Activated CD4-positive, alpha-beta memory T cell treated with anti-CD3 and anti-CD28 coated beads for 36 hours (primary cell): ENCODE results near the gene FMO1. TPM values are rescaled to one million over a fixed set of nuclear protein-coding genes. Genes with fewer than 3 reads are reported as not detected.

Source experiments
- CTCF ChIA-PET: fragments of 350-600 bp; sonication (Branson Sonifier 250); formaldehyde crosslinking; loops from one replicate; lab custom pipeline; 2021; ENCODE audit warnings: antibody characterized with exemption, inconsistent platforms; lab: Charles Lee
- POLR2A ChIA-PET: fragments of 350-600 bp; sonication (Branson Sonifier 250); formaldehyde crosslinking; loops from one replicate; lab custom pipeline; 2021; ENCODE audit warnings: antibody characterized with exemption; lab: Charles Lee
- DNase-seq: peaks from one replicate; pipeline ENCODE4 v3.0.0-alpha.2; 2020
- H3K27ac Mint-ChIP-seq: one replicate; pipeline ENCODE4 v1.8.0; 2021; ENCODE audit warnings: mixed read lengths
- H3K27me3 Mint-ChIP-seq: one replicate; pipeline ENCODE4 v1.8.0; 2021; ENCODE audit warnings: mixed read lengths
- H3K36me3 Mint-ChIP-seq: one replicate; pipeline ENCODE4 v1.8.0; 2021; ENCODE audit warnings: mixed read lengths
- H3K4me1 Mint-ChIP-seq: one replicate; pipeline ENCODE4 v1.8.0; 2021; ENCODE audit warnings: low read depth, mixed read lengths
- H3K4me3 Mint-ChIP-seq: one replicate; pipeline ENCODE4 v1.8.0; 2021; ENCODE audit warnings: mild to moderate bottlenecking, mixed read lengths
- H3K9me3 Mint-ChIP-seq: one replicate; pipeline ENCODE4 v1.8.0; 2021; ENCODE audit warnings: mixed read lengths
- intact Hi-C: fragments of 100-400 bp; cut with micrococcal nuclease; formaldehyde crosslinking; loops from one replicate; pipeline ENCODE4 v1.15.1; 2023
- total RNA-seq, 2 experiments: library from RNA; stranded (reverse); gene quantifications; one replicate each; pipeline ENCODE4 v1.2.3, GENCODE V29; 2021

The FMO1 gene
- total RNA-seq, 2 experiments from 2014 or later = not detected

DNA sequence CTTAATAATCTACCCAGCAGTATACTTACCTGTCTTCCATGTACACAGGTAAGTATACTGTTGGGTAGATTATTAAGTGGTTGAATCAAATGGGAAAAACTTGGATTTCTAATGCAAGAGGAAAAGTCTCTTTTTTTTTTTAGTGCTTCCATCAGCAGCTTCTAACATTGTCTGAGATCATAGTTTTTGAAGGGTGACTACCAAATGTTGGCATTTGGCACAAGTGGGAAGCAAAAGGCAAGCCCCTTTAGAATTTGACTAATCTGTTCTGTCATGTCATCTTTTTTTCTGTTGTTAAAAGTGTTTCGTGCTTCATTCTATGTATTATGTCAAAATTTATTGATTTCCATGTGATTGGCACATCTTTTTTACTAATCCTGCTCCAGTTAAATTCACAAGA lies 547 bp downstream of the FMO1 start:
- POLR2A ChIA-PET = no interaction called here
- intact Hi-C loops = no loop called here
- H3K9me3 Mint-ChIP-seq = no peaks in the 10 kb centered on the region
- peaks cover 4% of the 10 kb centered on the region for H3K4me1 Mint-ChIP-seq
- H3K27me3 Mint-ChIP-seq = peaks cover 26% of the 10 kb centered on the region
- H3K27ac Mint-ChIP-seq = no peak overlapping the region
- CTCF ChIA-PET = interaction anchor here (2.4 to 2.6 kb wide), 2 partner anchors 15 to 65 kb away, joined by 6 to 9 read pairs; partner anchors contain the start of gene FMO4
- H3K4me3 Mint-ChIP-seq = no peak overlapping the region
- no peak for DNase-seq
- no peaks in the 10 kb centered on the region for H3K36me3 Mint-ChIP-seq

GRCh38 chr1:171250263-171250662 lies 2.0 kb downstream of the FMO1 start:
- ChIA-PET POLR2A (no interaction called here), CTCF (interaction anchor here (2.6 kb wide), 1 partner anchor 63 kb away, joined by 9 read pairs; the partner anchor contains the start of gene FMO4)
- intact Hi-C loops = loop anchor here (2.0 kb wide), 1 partner anchor 65 kb away; the partner anchor contains the start of gene FMO4
- H3K27ac Mint-ChIP-seq = no peak overlapping the region
- H3K4me1 Mint-ChIP-seq = peaks cover 4% of the 10 kb centered on the region
- no peaks in the 10 kb centered on the region for H3K9me3 Mint-ChIP-seq
- no peaks in the 10 kb centered on the region for H3K36me3 Mint-ChIP-seq
- H3K4me3 Mint-ChIP-seq = no peak overlapping the region
- no peak for DNase-seq
- peaks cover 32% of the 10 kb centered on the region for H3K27me3 Mint-ChIP-seq

GRCh38 chr1:171251042-171251951 lies 3.0 kb downstream of the FMO1 start:
- H3K27ac Mint-ChIP-seq = no peak overlapping the region
- peaks cover 35% of the 10 kb centered on the region for H3K27me3 Mint-ChIP-seq
- no peaks in the 10 kb centered on the region for H3K9me3 Mint-ChIP-seq
- DNase-seq = peak; percentile 51
- ChIA-PET CTCF (interaction anchor here (0.8 to 3.2 kb wide), 3 partner anchors 11 to 62 kb away, joined by 3 to 20 read pairs (median 4); partner anchors contain the start of gene FMO4), POLR2A (no interaction called here)
- peaks cover 4% of the 10 kb centered on the region for H3K4me1 Mint-ChIP-seq
- intact Hi-C loops = loop anchor here (2.0 kb wide), 1 partner anchor 64 kb away; the partner anchor contains the start of gene FMO4
- H3K4me3 Mint-ChIP-seq = peak overlapping the region; percentile 75
- H3K36me3 Mint-ChIP-seq = no peaks in the 10 kb centered on the region

DNA sequence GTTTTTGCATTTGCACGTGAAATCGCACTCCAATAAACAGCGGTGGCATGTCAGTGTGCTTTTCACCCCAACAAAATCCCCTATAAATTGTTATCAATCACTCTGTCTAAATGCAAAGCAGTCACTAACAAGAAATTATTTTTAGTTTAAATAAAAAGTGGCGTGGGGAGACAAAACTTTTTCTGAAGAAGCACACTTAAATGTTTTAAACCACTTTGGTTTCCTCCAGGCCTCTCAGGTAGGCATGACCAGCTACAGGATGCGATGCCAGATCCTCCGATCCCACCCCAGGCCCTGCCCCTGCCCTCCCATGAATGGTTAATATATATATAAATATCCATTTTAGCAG lies 3.6 kb downstream of the FMO1 start:
- no peak overlapping the region for H3K27ac Mint-ChIP-seq
- H3K9me3 Mint-ChIP-seq = no peaks in the 10 kb centered on the region
- DNase-seq = no peak
- H3K4me3 Mint-ChIP-seq = no peak overlapping the region
- intact Hi-C loops = loop anchor here (2.0 kb wide), 1 partner anchor 63 kb away; the partner anchor contains the start of gene FMO4
- peaks cover 35% of the 10 kb centered on the region for H3K27me3 Mint-ChIP-seq
- ChIA-PET CTCF (interaction anchor here (0.8 to 3.2 kb wide), 4 partner anchors 11 to 298 kb away, joined by 3 to 20 read pairs (median 4); partner anchors contain the start of gene FMO4), POLR2A (no interaction called here)
- peaks cover 4% of the 10 kb centered on the region for H3K4me1 Mint-ChIP-seq
- H3K36me3 Mint-ChIP-seq = no peaks in the 10 kb centered on the region

DNA sequence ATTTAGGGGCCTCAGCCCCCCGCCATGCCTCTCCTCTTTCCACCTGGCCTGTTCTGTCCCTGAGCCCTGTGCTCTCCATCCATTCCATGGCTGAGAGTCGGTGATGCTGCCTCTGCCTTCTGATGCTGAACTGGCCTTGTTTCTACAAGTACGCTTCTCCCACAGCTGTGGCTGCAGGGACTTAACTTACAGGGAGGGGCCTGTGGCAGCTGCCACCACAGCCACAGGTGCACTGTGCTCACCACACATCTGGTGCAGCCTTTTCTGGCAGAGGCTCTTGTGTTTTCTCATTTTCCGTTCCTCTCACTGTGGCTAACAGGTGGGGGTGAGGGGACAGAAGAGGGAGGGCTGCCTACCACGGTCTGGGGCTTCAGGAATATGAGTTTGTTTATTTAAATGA lies 4.2 kb downstream of the FMO1 start:
- Mint-ChIP-seq H3K4me1 (peaks cover 4% of the 10 kb centered on the region), H3K36me3 (no peaks in the 10 kb centered on the region), H3K27ac (no peak overlapping the region), H3K9me3 (no peaks in the 10 kb centered on the region), H3K27me3 (peaks cover 37% of the 10 kb centered on the region), H3K4me3 (no peak overlapping the region)
- intact Hi-C loops = no loop called here
- DNase-seq = no peak
- ChIA-PET CTCF (interaction anchor here (1.0 to 3.2 kb wide), 2 partner anchors 61 to 299 kb away, joined by 3 to 20 read pairs; partner anchors contain the start of gene FMO4), POLR2A (no interaction called here)

- intact Hi-C loops = no loop called here
- Mint-ChIP-seq H3K27me3 (peaks cover 31% of the 10 kb centered on the region), H3K4me1 (peaks cover 4% of the 10 kb centered on the region), H3K4me3 (no peak overlapping the region), H3K36me3 (no peaks in the 10 kb centered on the region), H3K9me3 (no peaks in the 10 kb centered on the region), H3K27ac (no peak overlapping the region)
- ChIA-PET POLR2A (no interaction called here), CTCF (interaction anchor here (1.2 to 1.4 kb wide), 2 partner anchors 10 to 59 kb away, joined by 5 to 7 read pairs; partner anchors contain the start of gene FMO4)
- no peak for DNase-seq
Observed at GRCh38 chr1:171254859-171255258, 6.6 kb downstream of the FMO1 start.

DNA sequence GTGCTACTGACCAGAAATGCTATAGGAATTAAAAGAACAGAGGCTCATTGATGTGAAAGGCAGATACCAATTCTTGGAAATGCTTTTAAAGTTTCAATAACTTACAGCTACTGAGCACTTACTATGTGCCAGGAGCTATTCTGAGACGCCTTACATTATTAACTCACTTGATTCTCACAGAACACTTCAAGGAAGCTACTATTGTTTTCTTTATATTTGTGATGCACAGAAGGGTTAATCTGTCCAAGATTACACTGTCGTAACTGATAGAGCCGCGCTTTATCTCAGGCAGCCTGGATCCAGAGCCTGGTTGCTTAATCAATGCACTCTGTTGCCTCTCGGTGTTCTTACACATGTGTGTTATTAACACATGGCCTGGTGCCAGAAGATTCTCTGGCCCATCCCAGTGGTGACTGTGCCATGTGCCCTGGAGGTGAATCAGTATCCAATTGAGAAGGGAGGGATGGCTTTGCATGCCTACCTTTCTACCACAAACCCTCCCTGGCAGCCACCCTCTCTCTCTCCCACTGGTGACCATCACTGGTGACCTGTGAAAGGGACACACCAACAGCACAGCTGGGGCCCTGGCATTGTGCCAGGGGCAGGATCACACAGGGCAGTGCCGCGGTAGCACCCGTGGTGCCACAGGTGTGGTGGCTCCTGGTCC lies 8.8 kb downstream of the FMO1 start:
- Mint-ChIP-seq H3K9me3 (no peaks in the 10 kb centered on the region), H3K36me3 (no peaks in the 10 kb centered on the region), H3K4me1 (peaks cover 4% of the 10 kb centered on the region), H3K27ac (no peak overlapping the region), H3K4me3 (no peak overlapping the region), H3K27me3 (peaks cover 23% of the 10 kb centered on the region)
- CTCF ChIA-PET = interaction anchor here (1.0 kb wide), 1 partner anchor 56 kb away, joined by 6 read pairs; the partner anchor contains the start of gene FMO4
- intact Hi-C loops = no loop called here
- no peak for DNase-seq
- POLR2A ChIA-PET = no interaction called here

DNA sequence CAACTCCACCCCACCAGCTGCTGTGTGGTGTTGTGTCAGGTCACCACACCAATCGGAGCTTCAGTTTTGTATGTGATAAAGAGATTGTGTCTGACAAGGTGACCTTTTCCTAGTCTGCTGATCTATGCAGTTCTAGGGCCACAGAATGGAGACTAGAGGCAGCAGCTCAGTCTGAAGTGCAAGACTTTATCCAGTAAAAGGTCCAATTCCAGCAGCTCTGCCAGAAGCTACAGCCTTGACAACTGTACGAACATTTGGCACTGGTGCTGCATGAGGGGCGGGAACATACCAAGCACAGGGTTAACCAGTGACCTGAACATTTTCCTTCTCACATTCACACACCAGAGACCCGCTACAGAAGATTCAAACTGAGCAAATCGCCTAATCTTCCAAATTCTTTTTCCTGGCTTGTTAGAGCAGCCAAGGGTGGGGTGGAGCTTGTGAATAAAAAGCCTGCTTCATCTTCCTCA lies 9.3 kb downstream of the FMO1 start:
- no peak for DNase-seq
- ChIA-PET POLR2A (no interaction called here), CTCF (interaction anchor here (1.5 kb wide), 1 partner anchor 13 kb away, joined by 5 read pairs; no protein-coding TSS in a partner anchor)
- Mint-ChIP-seq H3K4me3 (no peak overlapping the region), H3K9me3 (no peaks in the 10 kb centered on the region), H3K27ac (no peak overlapping the region), H3K27me3 (peaks cover 18% of the 10 kb centered on the region), H3K36me3 (no peaks in the 10 kb centered on the region), H3K4me1 (no peaks in the 10 kb centered on the region)
- intact Hi-C loops = no loop called here

DNA sequence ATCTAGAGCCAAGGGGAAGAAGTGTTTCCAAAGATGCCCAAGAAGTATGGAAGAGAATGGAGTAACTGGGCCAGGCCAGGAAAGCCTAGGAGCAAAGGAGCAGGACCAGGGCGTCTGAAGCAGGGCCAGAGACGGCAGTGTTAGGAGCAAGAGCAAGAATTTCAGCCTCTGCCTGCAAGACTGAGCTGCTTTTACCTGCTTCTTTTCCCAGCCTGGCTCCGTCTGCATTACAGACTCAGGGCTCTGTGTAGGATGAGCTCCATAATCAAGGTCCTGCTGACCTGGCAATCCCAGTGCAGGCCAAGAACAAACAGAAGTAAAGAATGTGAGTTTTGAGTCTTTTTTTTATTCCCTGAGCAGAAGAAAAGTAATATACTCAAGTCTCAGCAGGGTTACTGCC lies 10.1 kb downstream of the FMO1 start:
- ChIA-PET CTCF (interaction anchor here (1.2 to 1.5 kb wide), 2 partner anchors 13 to 55 kb away, joined by 4 to 5 read pairs; partner anchors contain the start of gene FMO4), POLR2A (no interaction called here)
- H3K4me3 Mint-ChIP-seq = no peak overlapping the region
- no peak overlapping the region for H3K27ac Mint-ChIP-seq
- no peaks in the 10 kb centered on the region for H3K9me3 Mint-ChIP-seq
- peaks cover 13% of the 10 kb centered on the region for H3K27me3 Mint-ChIP-seq
- intact Hi-C loops = no loop called here
- DNase-seq = no peak
- H3K36me3 Mint-ChIP-seq = no peaks in the 10 kb centered on the region
- H3K4me1 Mint-ChIP-seq = no peaks in the 10 kb centered on the region

DNA sequence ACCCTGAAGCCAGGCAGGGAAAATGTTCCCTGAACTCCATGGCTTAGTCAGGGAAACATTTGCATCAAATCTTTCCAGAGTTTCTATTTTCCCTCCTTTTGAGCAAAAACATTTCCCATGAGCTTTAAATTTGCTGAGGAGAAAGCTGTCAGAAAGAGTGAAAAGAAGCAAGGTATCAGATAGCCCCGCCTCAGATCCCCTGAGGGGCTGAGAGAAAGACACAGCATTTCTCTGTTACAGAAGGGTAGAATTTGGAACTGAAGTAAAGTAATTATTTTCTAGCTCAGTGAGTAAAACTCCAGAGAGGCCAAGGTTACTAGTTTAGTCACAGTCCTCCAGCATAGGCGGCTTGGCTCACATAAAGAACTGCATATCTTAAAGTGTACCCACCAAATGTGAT lies 10.6 kb downstream of the FMO1 start:
- no peak overlapping the region for H3K27ac Mint-ChIP-seq
- CTCF ChIA-PET = interaction anchor here (1.2 to 1.5 kb wide), 3 partner anchors 12 to 55 kb away, joined by 3 to 5 read pairs (median 4); partner anchors contain the start of gene FMO4
- H3K27me3 Mint-ChIP-seq = peaks cover 13% of the 10 kb centered on the region
- no peaks in the 10 kb centered on the region for H3K4me1 Mint-ChIP-seq
- DNase-seq = no peak
- H3K4me3 Mint-ChIP-seq = no peak overlapping the region
- H3K36me3 Mint-ChIP-seq = no peaks in the 10 kb centered on the region
- no peaks in the 10 kb centered on the region for H3K9me3 Mint-ChIP-seq
- POLR2A ChIA-PET = no interaction called here
- intact Hi-C loops = no loop called here

GRCh38 chr1:171261336-171261735 lies 13.0 kb downstream of the FMO1 start:
- POLR2A ChIA-PET = no interaction called here
- no peaks in the 10 kb centered on the region for H3K36me3 Mint-ChIP-seq
- H3K27ac Mint-ChIP-seq = no peak overlapping the region
- H3K4me3 Mint-ChIP-seq = no peak overlapping the region
- no peak for DNase-seq
- peaks cover 2% of the 10 kb centered on the region for H3K27me3 Mint-ChIP-seq
- no peaks in the 10 kb centered on the region for H3K4me1 Mint-ChIP-seq
- CTCF ChIA-PET = interaction anchor here (0.6 kb wide), 1 partner anchor 101 kb away, joined by 3 read pairs; no protein-coding TSS in a partner anchor
- intact Hi-C loops = no loop called here
- H3K9me3 Mint-ChIP-seq = no peaks in the 10 kb centered on the region
